ENCODE results near the gene CFDP1. TPM values are rescaled to one million over a fixed set of nuclear protein-coding genes. Genes with fewer than 3 reads are reported as not detected.

Gene CFDP1
- total and polyA plus RNA-seq, 5 donors from 2014 or later, result 32.0 to 63.8 (median 40.2) TPM

- Mint-ChIP-seq H3K36me3 (peaks cover 29% of the 10 kb centered on the region), H3K27ac (peak overlapping the region in 1 of 3 donors; percentile 15), H3K4me1 (peaks cover 15 to 28% (median 16%) of the 10 kb centered on the region in 4 donors), H3K27me3 (no peaks in the 10 kb centered on the region), H3K4me3 (no peak overlapping the region), H3K9me3 (peaks cover 0 to 2% (median 0%) of the 10 kb centered on the region in 7 donors)
- Histone ChIP-seq H3K27ac (ENCODE audit: insufficient read depth, low read length, poor library complexity, severe bottlenecking) (no peak overlapping the region), H3K9me3 (ENCODE audit: control insufficient read depth in 2 of 2, low read length in 2 of 2) (no peaks in the 10 kb centered on the region), H3K27me3 (ENCODE audit: control insufficient read depth, insufficient read depth, low read length) (no peaks in the 10 kb centered on the region), H3K36me3 (ENCODE audit: control insufficient read depth, insufficient read depth, low read length) (peaks cover 4% of the 10 kb centered on the region), H3K4me3 (ENCODE audit: low read depth, low read length) (no peak overlapping the region), H3K4me1 (ENCODE audit: control insufficient read depth, insufficient read depth, low read length, poor library complexity, severe bottlenecking) (peaks cover 19% of the 10 kb centered on the region)
- DNase-seq (no peak), ATAC-seq (ENCODE audit: low read depth in 2 of 2) (no peak)
Observed at GRCh38 chr16:75315539-75316306, 117.6 kb downstream of the CFDP1 start.

GRCh38 chr16:75312875-75313274 is 120.4 kb downstream of the CFDP1 start:
- Histone ChIP-seq H3K4me3 (ENCODE audit: low read depth, low read length) (no peak overlapping the region), H3K36me3 (ENCODE audit: control insufficient read depth, insufficient read depth, low read length) (peaks cover 2% of the 10 kb centered on the region), H3K4me1 (ENCODE audit: control insufficient read depth, insufficient read depth, low read length, poor library complexity, severe bottlenecking) (no peaks in the 10 kb centered on the region), H3K27ac (ENCODE audit: insufficient read depth, low read length, poor library complexity, severe bottlenecking) (no peak overlapping the region), H3K27me3 (ENCODE audit: control insufficient read depth, insufficient read depth, low read length) (no peaks in the 10 kb centered on the region), H3K9me3 (ENCODE audit: control insufficient read depth in 2 of 2, low read length in 2 of 2) (no peaks in the 10 kb centered on the region)
- Mint-ChIP-seq H3K4me3 (no peak overlapping the region), H3K36me3 (peaks cover 34% of the 10 kb centered on the region), H3K9me3 (peaks cover 0 to 2% (median 0%) of the 10 kb centered on the region in 7 donors), H3K27ac (no peak overlapping the region), H3K27me3 (no peaks in the 10 kb centered on the region), H3K4me1 (peaks cover 2 to 15% (median 10%) of the 10 kb centered on the region in 4 donors)
- no peak for DNase-seq
- ATAC-seq (ENCODE audit: low read depth in 2 of 2), result no peak

- peaks cover 2% of the 10 kb centered on the region for H3K36me3 ChIP-seq (ENCODE audit: control insufficient read depth, insufficient read depth, low read length)
- DNase-seq (no peak), ATAC-seq (ENCODE audit: low read depth in 2 of 2) (no peak)
- Mint-ChIP-seq H3K36me3 (peaks cover 27% of the 10 kb centered on the region), H3K4me3 (no peak overlapping the region), H3K4me1 (peaks cover 5 to 19% (median 14%) of the 10 kb centered on the region in 4 donors), H3K27ac (no peak overlapping the region), H3K9me3 (peaks cover 0 to 2% (median 0%) of the 10 kb centered on the region in 7 donors), H3K27me3 (no peaks in the 10 kb centered on the region)
- H3K4me3 ChIP-seq (ENCODE audit: low read depth, low read length), result no peak overlapping the region
- no peaks in the 10 kb centered on the region for H3K27me3 ChIP-seq (ENCODE audit: control insufficient read depth, insufficient read depth, low read length)
- H3K9me3 ChIP-seq (ENCODE audit: control insufficient read depth in 2 of 2, low read length in 2 of 2), result no peaks in the 10 kb centered on the region
- H3K4me1 ChIP-seq (ENCODE audit: control insufficient read depth, insufficient read depth, low read length, poor library complexity, severe bottlenecking), result no peaks in the 10 kb centered on the region
- H3K27ac ChIP-seq (ENCODE audit: insufficient read depth, low read length, poor library complexity, severe bottlenecking), result no peak overlapping the region
Observed at GRCh38 chr16:75311383-75311938, 121.8 kb downstream of the CFDP1 start.

- Mint-ChIP-seq H3K36me3 (peaks cover 27% of the 10 kb centered on the region), H3K27me3 (no peaks in the 10 kb centered on the region), H3K4me3 (no peak overlapping the region), H3K9me3 (no peaks in the 10 kb centered on the region), H3K4me1 (peaks cover 11 to 29% (median 15%) of the 10 kb centered on the region in 4 donors), H3K27ac (no peak overlapping the region)
- Histone ChIP-seq H3K4me1 (ENCODE audit: control insufficient read depth, insufficient read depth, low read length, poor library complexity, severe bottlenecking) (peaks cover 4% of the 10 kb centered on the region), H3K4me3 (ENCODE audit: low read depth, low read length) (no peak overlapping the region), H3K27me3 (ENCODE audit: control insufficient read depth, insufficient read depth, low read length) (no peaks in the 10 kb centered on the region), H3K9me3 (ENCODE audit: control insufficient read depth in 2 of 2, low read length in 2 of 2) (no peaks in the 10 kb centered on the region), H3K27ac (ENCODE audit: insufficient read depth, low read length, poor library complexity, severe bottlenecking) (no peak overlapping the region), H3K36me3 (ENCODE audit: control insufficient read depth, insufficient read depth, low read length) (peaks cover 2% of the 10 kb centered on the region)
- ATAC-seq (ENCODE audit: low read depth in 2 of 2) (no peak), DNase-seq (no peak)
Observed at GRCh38 chr16:75310541-75310940, 122.8 kb downstream of the CFDP1 start.

- Mint-ChIP-seq H3K27me3 (no peaks in the 10 kb centered on the region), H3K4me3 (no peak overlapping the region), H3K4me1 (peaks cover 12 to 34% (median 18%) of the 10 kb centered on the region in 4 donors), H3K36me3 (peaks cover 29% of the 10 kb centered on the region), H3K27ac (no peak overlapping the region), H3K9me3 (no peaks in the 10 kb centered on the region)
- no peak for DNase-seq
- Histone ChIP-seq H3K9me3 (ENCODE audit: control insufficient read depth in 2 of 2, low read length in 2 of 2) (no peaks in the 10 kb centered on the region), H3K4me1 (ENCODE audit: control insufficient read depth, insufficient read depth, low read length, poor library complexity, severe bottlenecking) (peaks cover 9% of the 10 kb centered on the region), H3K4me3 (ENCODE audit: low read depth, low read length) (no peak overlapping the region), H3K27me3 (ENCODE audit: control insufficient read depth, insufficient read depth, low read length) (no peaks in the 10 kb centered on the region), H3K36me3 (ENCODE audit: control insufficient read depth, insufficient read depth, low read length) (peaks cover 7% of the 10 kb centered on the region), H3K27ac (ENCODE audit: insufficient read depth, low read length, poor library complexity, severe bottlenecking) (no peak overlapping the region)
- no peak for ATAC-seq (ENCODE audit: low read depth in 2 of 2)
Observed at GRCh38 chr16:75309899-75310430, 123.3 kb downstream of the CFDP1 start.

GRCh38 chr16:75309156-75309555 is 124.1 kb downstream of the CFDP1 start:
- H3K27me3 ChIP-seq (ENCODE audit: control insufficient read depth, insufficient read depth, low read length), result no peaks in the 10 kb centered on the region
- peaks cover 15% of the 10 kb centered on the region for H3K36me3 ChIP-seq (ENCODE audit: control insufficient read depth, insufficient read depth, low read length)
- DNase-seq (no peak), ATAC-seq (ENCODE audit: low read depth in 2 of 2) (no peak)
- H3K4me3 Mint-ChIP-seq, result no peak overlapping the region
- H3K4me3 ChIP-seq (ENCODE audit: low read depth, low read length), result no peak overlapping the region
- H3K9me3 ChIP-seq (ENCODE audit: control insufficient read depth in 2 of 2, low read length in 2 of 2), result no peaks in the 10 kb centered on the region
- no peaks in the 10 kb centered on the region for H3K27me3 Mint-ChIP-seq
- peaks cover 34% of the 10 kb centered on the region for H3K36me3 Mint-ChIP-seq
- H3K27ac ChIP-seq (ENCODE audit: insufficient read depth, low read length, poor library complexity, severe bottlenecking), result no peak overlapping the region
- no peaks in the 10 kb centered on the region for H3K9me3 Mint-ChIP-seq
- H3K4me1 Mint-ChIP-seq, result peaks cover 12 to 37% (median 21%) of the 10 kb centered on the region in 4 donors
- H3K27ac Mint-ChIP-seq, result no peak overlapping the region
- H3K4me1 ChIP-seq (ENCODE audit: control insufficient read depth, insufficient read depth, low read length, poor library complexity, severe bottlenecking), result peaks cover 9% of the 10 kb centered on the region

GRCh38 chr16:75308011-75308410 is 125.3 kb downstream of the CFDP1 start:
- DNase-seq (no peak), ATAC-seq (ENCODE audit: low read depth in 2 of 2) (no peak)
- peaks cover 12 to 37% (median 23%) of the 10 kb centered on the region in 4 donors for H3K4me1 Mint-ChIP-seq
- H3K27ac Mint-ChIP-seq, result no peak overlapping the region
- Histone ChIP-seq H3K9me3 (ENCODE audit: control insufficient read depth in 2 of 2, low read length in 2 of 2) (no peaks in the 10 kb centered on the region), H3K27ac (ENCODE audit: insufficient read depth, low read length, poor library complexity, severe bottlenecking) (no peak overlapping the region), H3K4me1 (ENCODE audit: control insufficient read depth, insufficient read depth, low read length, poor library complexity, severe bottlenecking) (peaks cover 9% of the 10 kb centered on the region), H3K36me3 (ENCODE audit: control insufficient read depth, insufficient read depth, low read length) (peaks cover 21% of the 10 kb centered on the region), H3K4me3 (ENCODE audit: low read depth, low read length) (no peak overlapping the region), H3K27me3 (ENCODE audit: control insufficient read depth, insufficient read depth, low read length) (no peaks in the 10 kb centered on the region)
- H3K9me3 Mint-ChIP-seq, result no peaks in the 10 kb centered on the region
- no peaks in the 10 kb centered on the region for H3K27me3 Mint-ChIP-seq
- no peak overlapping the region for H3K4me3 Mint-ChIP-seq
- H3K36me3 Mint-ChIP-seq, result peaks cover 33% of the 10 kb centered on the region

Data from CD4-positive, CD25-positive, alpha-beta regulatory T cell (primary cell).